ENCODE data around the gene FKBP8.

Gene FKBP8

DNA sequence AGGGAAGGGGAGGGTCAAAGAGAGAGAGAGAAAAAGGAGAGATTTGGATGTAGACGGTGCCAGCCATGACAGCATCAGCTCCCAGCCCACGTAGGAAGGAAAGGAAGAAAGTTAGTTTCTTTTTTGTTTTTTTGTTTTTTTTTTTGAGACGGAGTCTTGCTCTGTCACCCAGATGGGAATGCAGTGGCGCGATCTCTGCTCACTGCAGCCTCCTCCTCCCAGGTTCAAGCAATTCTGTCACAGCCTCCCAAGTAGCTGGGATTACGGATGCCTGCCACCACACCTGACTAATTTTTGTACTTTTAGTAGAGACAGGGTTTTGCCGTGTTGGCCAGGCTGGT, 49.1 kb downstream of the FKBP8 start:
- H3K4me1 ChIP-seq (ENCODE audit: control insufficient read depth, low read depth, low read length), result no peaks in the 10 kb centered on the region
- H3K27ac ChIP-seq (ENCODE audit: low read depth, low read length), result no peak overlapping the region
- H2BK5ac ChIP-seq (ENCODE audit: low read length), result no peak overlapping the region
- no peak overlapping the region for H3K18ac ChIP-seq (ENCODE audit: low read length)
- no peak overlapping the region for H3K56ac ChIP-seq (ENCODE audit: low read length)
- no peak overlapping the region for H3K4me2 ChIP-seq (ENCODE audit: low read length)
- H3K27me3 ChIP-seq (ENCODE audit: insufficient read depth, low read length, poor library complexity), result no peaks in the 10 kb centered on the region
- H3K4me3 ChIP-seq (ENCODE audit: low read length), result no peak overlapping the region
- H2AK5ac ChIP-seq (ENCODE audit: low read length), result no peak overlapping the region
- no peak overlapping the region for H2BK15ac ChIP-seq (replicated peaks; ENCODE audit: low read depth)
- H2BK120ac ChIP-seq (ENCODE audit: low read depth, low read length), result no peak overlapping the region
- no peak for DNase-seq
- no peak overlapping the region for H4K8ac ChIP-seq (ENCODE audit: low read depth, low read length)
- peaks cover 13% of the 10 kb centered on the region for H3K79me2 ChIP-seq (ENCODE audit: control insufficient read depth, insufficient read depth, low read length)
- no peak overlapping the region for H3K9ac ChIP-seq (ENCODE audit: low read length)
- no peak overlapping the region for H3K23ac ChIP-seq (ENCODE audit: low read length)
- H3K79me1 ChIP-seq (ENCODE audit: low read length), result peaks cover 27% of the 10 kb centered on the region
- no CpG with 5 or more reads among the region's 7 CpGs for WGBS (ENCODE audit: extremely low coverage, insufficient coverage, low lambda C conversion rate)
- H3K4ac ChIP-seq (ENCODE audit: low read depth, low read length), result no peak overlapping the region
- H4K5ac ChIP-seq (ENCODE audit: low read length), result no peak overlapping the region
- H3K36me3 ChIP-seq (ENCODE audit: control insufficient read depth, insufficient read depth, low read length), result no peaks in the 10 kb centered on the region

DNA sequence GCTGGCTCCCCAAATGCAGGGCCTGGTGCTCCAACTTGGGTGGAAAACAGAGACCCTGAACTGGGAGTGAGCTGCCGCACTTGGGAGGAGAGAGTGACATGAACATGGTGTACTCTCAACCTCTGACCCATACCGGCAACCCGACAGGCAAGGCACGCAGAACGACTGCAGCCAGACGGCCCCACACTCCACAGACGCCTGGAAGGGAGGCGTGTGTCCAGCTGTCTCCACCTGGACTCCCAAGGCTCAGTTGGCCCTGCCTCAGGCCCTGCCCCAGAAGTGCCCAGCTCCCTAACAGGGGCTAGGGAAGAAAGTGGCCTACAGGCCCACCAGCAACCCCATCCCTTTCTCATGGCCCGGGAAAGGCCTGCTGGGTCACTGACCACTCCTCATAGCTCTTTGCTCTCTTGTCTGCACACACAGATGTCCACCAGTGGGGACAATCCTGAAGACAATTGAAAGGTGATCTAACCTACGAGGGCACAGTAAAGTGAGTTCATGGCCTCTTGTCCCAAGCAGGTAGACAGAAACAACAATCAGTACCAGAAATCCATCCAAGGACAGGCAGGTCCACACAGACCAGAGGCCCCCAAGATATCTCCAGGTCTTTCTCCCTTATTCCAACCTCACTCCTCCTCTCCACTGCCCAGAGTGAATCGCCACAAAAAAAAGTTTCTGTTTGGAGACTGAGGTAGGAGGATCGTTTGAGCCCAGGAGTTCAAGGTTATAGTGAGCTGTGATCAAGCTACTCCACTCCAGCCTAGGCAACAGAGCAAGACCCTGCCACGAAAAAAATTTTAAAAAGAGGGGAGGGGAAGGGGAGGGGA, 49.7 kb downstream of the FKBP8 start:
- Histone ChIP-seq H3K4ac (ENCODE audit: low read depth, low read length) (no peak overlapping the region), H2BK120ac (ENCODE audit: low read depth, low read length) (no peak overlapping the region), H3K36me3 (ENCODE audit: control insufficient read depth, insufficient read depth, low read length) (no peaks in the 10 kb centered on the region), H3K27ac (ENCODE audit: low read depth, low read length) (no peak overlapping the region), H3K23ac (ENCODE audit: low read length) (no peak overlapping the region), H4K8ac (ENCODE audit: low read depth, low read length) (no peak overlapping the region), H2BK15ac (replicated peaks; ENCODE audit: low read depth) (no peak overlapping the region), H3K4me2 (ENCODE audit: low read length) (no peak overlapping the region), H3K4me3 (ENCODE audit: low read length) (no peak overlapping the region), H3K4me1 (ENCODE audit: control insufficient read depth, low read depth, low read length) (no peaks in the 10 kb centered on the region), H3K79me1 (ENCODE audit: low read length) (peaks cover 22% of the 10 kb centered on the region), H2AK5ac (ENCODE audit: low read length) (no peak overlapping the region), H3K79me2 (ENCODE audit: control insufficient read depth, insufficient read depth, low read length) (peaks cover 9% of the 10 kb centered on the region), H4K5ac (ENCODE audit: low read length) (no peak overlapping the region), H3K9ac (ENCODE audit: low read length) (no peak overlapping the region), H3K18ac (ENCODE audit: low read length) (no peak overlapping the region), H2BK5ac (ENCODE audit: low read length) (no peak overlapping the region), H3K56ac (ENCODE audit: low read length) (no peak overlapping the region), H3K27me3 (ENCODE audit: insufficient read depth, low read length, poor library complexity) (no peaks in the 10 kb centered on the region)
- no CpG with 5 or more reads among the region's 13 CpGs for WGBS (ENCODE audit: extremely low coverage, insufficient coverage, low lambda C conversion rate)
- no peak for DNase-seq

DNA sequence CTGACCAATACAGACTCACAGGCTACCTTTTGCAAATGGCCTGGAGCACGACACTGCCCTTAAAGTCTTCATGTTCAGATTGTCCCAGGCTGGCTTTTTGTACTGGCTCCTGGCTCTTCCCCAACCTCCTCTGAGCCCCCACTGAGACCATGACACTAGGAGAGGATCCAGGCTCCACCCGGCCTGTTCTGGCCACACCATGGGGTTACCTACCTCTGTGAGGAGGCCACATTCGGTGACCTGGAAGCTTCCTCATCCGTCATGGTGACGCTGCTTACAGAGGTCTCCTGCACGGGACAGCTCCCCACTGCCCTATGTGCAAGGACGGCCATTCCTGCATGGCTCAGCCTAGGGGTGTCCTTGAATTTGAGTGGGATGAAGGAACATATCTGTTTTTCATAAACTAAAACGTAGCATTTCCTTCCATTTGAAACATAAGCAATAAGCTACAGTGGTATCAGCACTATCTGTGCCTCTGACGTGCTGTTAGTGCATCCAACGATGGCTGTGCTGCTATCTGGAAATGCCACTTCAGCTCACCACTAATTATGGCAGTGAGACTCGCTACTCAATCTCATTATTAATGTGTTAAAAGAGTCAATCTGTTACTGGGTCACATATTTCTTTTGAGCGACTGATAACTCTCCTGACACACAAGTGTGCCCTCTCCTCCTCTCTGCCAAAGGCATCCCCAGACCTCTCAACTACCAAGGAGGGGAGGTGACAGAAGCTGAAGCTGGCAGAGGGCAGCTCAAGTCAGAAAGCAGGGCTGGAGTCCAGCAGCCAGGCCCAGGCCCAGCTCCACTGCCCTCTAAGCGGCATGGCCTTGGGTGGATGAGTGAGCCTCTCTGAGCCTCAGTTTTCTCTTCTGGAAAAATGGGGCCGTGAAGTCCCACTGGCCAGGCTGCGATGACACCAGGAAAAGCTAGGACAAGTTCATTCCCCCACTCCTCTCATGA, 51.1 kb downstream of the FKBP8 start:
- no peak for DNase-seq
- H3K36me3 ChIP-seq (ENCODE audit: control insufficient read depth, insufficient read depth, low read length), result no peaks in the 10 kb centered on the region

DNA sequence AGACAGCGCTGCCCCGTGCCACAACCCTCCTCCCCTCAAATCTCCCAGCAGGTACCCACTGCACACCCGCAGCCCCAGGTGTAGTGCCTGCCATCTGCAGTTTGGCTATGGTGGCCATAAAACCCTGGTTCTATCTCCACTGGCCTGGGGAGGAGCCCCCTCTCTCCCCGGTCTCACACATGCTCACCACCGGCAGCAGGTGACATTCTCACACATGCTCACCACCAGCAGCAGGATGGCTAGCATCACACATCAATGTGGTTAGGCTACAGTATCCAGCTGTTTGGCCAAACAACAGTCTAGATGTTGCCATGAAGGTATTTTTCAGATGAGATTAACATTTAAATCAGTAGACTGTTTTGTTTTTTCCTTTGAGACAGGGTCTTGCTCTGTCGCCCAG, 52.6 kb downstream of the FKBP8 start:
- Histone ChIP-seq H3K56ac (ENCODE audit: low read length) (no peak overlapping the region), H3K9ac (ENCODE audit: low read length) (no peak overlapping the region), H3K18ac (ENCODE audit: low read length) (no peak overlapping the region), H3K4ac (ENCODE audit: low read depth, low read length) (no peak overlapping the region), H3K4me3 (ENCODE audit: low read length) (no peak overlapping the region), H3K27ac (ENCODE audit: low read depth, low read length) (no peak overlapping the region), H3K4me1 (ENCODE audit: control insufficient read depth, low read depth, low read length) (no peaks in the 10 kb centered on the region), H2AK5ac (ENCODE audit: low read length) (no peak overlapping the region), H2BK120ac (ENCODE audit: low read depth, low read length) (no peak overlapping the region), H3K79me1 (ENCODE audit: low read length) (peaks cover 30% of the 10 kb centered on the region), H3K36me3 (ENCODE audit: control insufficient read depth, insufficient read depth, low read length) (no peaks in the 10 kb centered on the region), H3K27me3 (ENCODE audit: insufficient read depth, low read length, poor library complexity) (no peaks in the 10 kb centered on the region), H3K23ac (ENCODE audit: low read length) (no peak overlapping the region), H4K8ac (ENCODE audit: low read depth, low read length) (no peak overlapping the region), H2BK5ac (ENCODE audit: low read length) (no peak overlapping the region), H3K79me2 (ENCODE audit: control insufficient read depth, insufficient read depth, low read length) (peaks cover 4% of the 10 kb centered on the region), H4K5ac (ENCODE audit: low read length) (no peak overlapping the region), H3K4me2 (ENCODE audit: low read length) (no peak overlapping the region), H2BK15ac (replicated peaks; ENCODE audit: low read depth) (no peak overlapping the region)
- no CpG with 5 or more reads among the region's 6 CpGs for WGBS (ENCODE audit: extremely low coverage, insufficient coverage, low lambda C conversion rate)
- no peak for DNase-seq

More for the DNA sequence above, 51.1 kb downstream of the FKBP8 start:
- no peak overlapping the region for H2AK5ac ChIP-seq (ENCODE audit: low read length)
- H3K4ac ChIP-seq (ENCODE audit: low read depth, low read length), result no peak overlapping the region
- H2BK5ac ChIP-seq (ENCODE audit: low read length), result no peak overlapping the region
- no peak overlapping the region for H4K8ac ChIP-seq (ENCODE audit: low read depth, low read length)
- H3K4me3 ChIP-seq (ENCODE audit: low read length), result no peak overlapping the region
- H3K79me1 ChIP-seq (ENCODE audit: low read length), result peaks cover 27% of the 10 kb centered on the region
- H3K56ac ChIP-seq (ENCODE audit: low read length), result no peak overlapping the region
- H3K27ac ChIP-seq (ENCODE audit: low read depth, low read length), result no peak overlapping the region
- no peak overlapping the region for H3K18ac ChIP-seq (ENCODE audit: low read length)
- WGBS (ENCODE audit: extremely low coverage, insufficient coverage, low lambda C conversion rate), result no CpG with 5 or more reads among the region's 15 CpGs
- H3K23ac ChIP-seq (ENCODE audit: low read length), result no peak overlapping the region
- no peak overlapping the region for H4K5ac ChIP-seq (ENCODE audit: low read length)
- H3K9ac ChIP-seq (ENCODE audit: low read length), result no peak overlapping the region
- no peaks in the 10 kb centered on the region for H3K27me3 ChIP-seq (ENCODE audit: insufficient read depth, low read length, poor library complexity)
- H3K79me2 ChIP-seq (ENCODE audit: control insufficient read depth, insufficient read depth, low read length), result peaks cover 8% of the 10 kb centered on the region
- no peak overlapping the region for H3K4me2 ChIP-seq (ENCODE audit: low read length)
- no peak overlapping the region for H2BK120ac ChIP-seq (ENCODE audit: low read depth, low read length)
- H2BK15ac ChIP-seq (replicated peaks; ENCODE audit: low read depth), result no peak overlapping the region
- H3K4me1 ChIP-seq (ENCODE audit: control insufficient read depth, low read depth, low read length), result no peaks in the 10 kb centered on the region

DNA sequence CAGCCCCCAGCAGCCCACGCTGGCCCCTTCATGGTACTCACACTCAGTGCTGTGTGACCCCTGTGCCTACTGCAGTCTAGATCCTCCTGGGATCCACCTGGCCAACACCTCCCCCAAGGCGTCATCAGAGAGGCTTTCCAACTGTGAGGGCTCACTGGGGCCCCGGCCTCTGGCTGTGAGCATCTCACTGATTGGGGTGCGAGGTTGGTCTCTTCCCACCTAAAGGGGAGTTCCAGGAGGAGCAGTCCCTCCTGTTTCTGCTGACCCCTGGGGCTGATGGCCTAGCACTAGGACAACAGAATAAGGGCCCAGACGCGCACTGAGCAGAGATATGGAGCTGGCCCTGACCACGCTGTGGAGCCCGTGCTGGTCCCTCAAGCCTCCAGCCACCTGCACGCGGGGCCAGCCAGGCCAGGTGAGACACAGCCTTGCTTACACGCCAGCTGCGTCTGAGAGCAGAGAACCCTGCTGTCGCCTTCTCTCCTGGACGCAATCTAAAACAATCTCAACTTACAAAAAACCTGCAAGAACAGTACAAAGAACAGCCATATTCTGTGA, 53.7 kb downstream of the FKBP8 start:
- no peak for DNase-seq
- no peak overlapping the region for H3K4me2 ChIP-seq (ENCODE audit: low read length)
- no peak overlapping the region for H2AK5ac ChIP-seq (ENCODE audit: low read length)
- H4K8ac ChIP-seq (ENCODE audit: low read depth, low read length), result no peak overlapping the region
- H3K4me3 ChIP-seq (ENCODE audit: low read length), result no peak overlapping the region
- no peak overlapping the region for H3K56ac ChIP-seq (ENCODE audit: low read length)
- H3K18ac ChIP-seq (ENCODE audit: low read length), result no peak overlapping the region
- H3K27me3 ChIP-seq (ENCODE audit: insufficient read depth, low read length, poor library complexity), result no peaks in the 10 kb centered on the region
- H3K4me1 ChIP-seq (ENCODE audit: control insufficient read depth, low read depth, low read length), result no peaks in the 10 kb centered on the region
- no peak overlapping the region for H2BK120ac ChIP-seq (ENCODE audit: low read depth, low read length)
- no peak overlapping the region for H3K27ac ChIP-seq (ENCODE audit: low read depth, low read length)
- H3K9ac ChIP-seq (ENCODE audit: low read length), result no peak overlapping the region
- WGBS (ENCODE audit: extremely low coverage, insufficient coverage, low lambda C conversion rate), result no CpG with 5 or more reads among the region's 14 CpGs
- H2BK5ac ChIP-seq (ENCODE audit: low read length), result no peak overlapping the region
- H3K36me3 ChIP-seq (ENCODE audit: control insufficient read depth, insufficient read depth, low read length), result no peaks in the 10 kb centered on the region
- no peak overlapping the region for H2BK15ac ChIP-seq (replicated peaks; ENCODE audit: low read depth)
- H3K23ac ChIP-seq (ENCODE audit: low read length), result no peak overlapping the region
- no peak overlapping the region for H3K4ac ChIP-seq (ENCODE audit: low read depth, low read length)
- no peak overlapping the region for H4K5ac ChIP-seq (ENCODE audit: low read length)
- peaks cover 5% of the 10 kb centered on the region for H3K79me2 ChIP-seq (ENCODE audit: control insufficient read depth, insufficient read depth, low read length)
- peaks cover 27% of the 10 kb centered on the region for H3K79me1 ChIP-seq (ENCODE audit: low read length)

All from mesendoderm (in vitro differentiated cells).